Activated CD8-positive, alpha-beta T cell treated with anti-CD3 and anti-CD28 coated beads for 36 hours (primary cell): ENCODE measurements around the gene SLN. TPM values are rescaled to one million over a fixed set of nuclear protein-coding genes. Genes with fewer than 3 reads are reported as not detected.

ENCODE experiments used
- ATAC-seq: fragments of 200-7000 bp; cut with Tn5 transposase; one replicate; pipeline ENCODE4 v1.10.0; 2021; ENCODE audit warnings: mild to moderate bottlenecking, moderate library complexity
- CTCF ChIA-PET: fragments of 350-600 bp; sonication (Branson Sonifier 250); formaldehyde crosslinking; loops from one replicate; lab custom pipeline; 2021; ENCODE audit warnings: antibody characterized with exemption; lab: Charles Lee
- POLR2A ChIA-PET: fragments of 350-600 bp; sonication (Branson Sonifier 250); formaldehyde crosslinking; loops from one replicate; lab custom pipeline; 2021; ENCODE audit warnings: antibody characterized with exemption; lab: Charles Lee
- DNase-seq: peaks from one replicate; pipeline ENCODE4 v3.0.0-alpha.2; 2020
- H3K27ac Mint-ChIP-seq: one replicate; pipeline ENCODE4 v1.8.0; 2021; ENCODE audit warnings: mild to moderate bottlenecking, mixed read lengths
- H3K27me3 Mint-ChIP-seq: one replicate; pipeline ENCODE4 v1.8.0; 2021; ENCODE audit warnings: mixed read lengths
- H3K36me3 Mint-ChIP-seq: one replicate; pipeline ENCODE4 v1.8.0; 2021; ENCODE audit warnings: low read depth, mixed read lengths
- H3K4me1 Mint-ChIP-seq: one replicate; pipeline ENCODE4 v1.8.0; 2021; ENCODE audit warnings: low read depth, mixed read lengths
- H3K4me3 Mint-ChIP-seq: one replicate; pipeline ENCODE4 v1.8.0; 2021; ENCODE audit warnings: mild to moderate bottlenecking, moderate library complexity, mixed read lengths
- H3K9me3 Mint-ChIP-seq: one replicate; pipeline ENCODE4 v1.8.0; 2021; ENCODE audit warnings: mixed read lengths
- intact Hi-C: fragments of 100-400 bp; cut with micrococcal nuclease; formaldehyde crosslinking; loops from one replicate; pipeline ENCODE4 v1.10.0; 2022
- total RNA-seq, 2 experiments: library from RNA; stranded (reverse); gene quantifications; one replicate each; pipeline ENCODE4 v1.2.3, GENCODE V29; 2021
- TF ChIP-seq, protein P1 (sequence below): fragments of 200-600 bp; IDR thresholded peaks from one replicate; pipeline ENCODE4 v1.8.0; 2022; ENCODE audit warnings: antibody characterized with exemption, mild to moderate bottlenecking

Gene SLN
- total RNA-seq, 2 experiments from 2014 or later = not detected

DNA sequence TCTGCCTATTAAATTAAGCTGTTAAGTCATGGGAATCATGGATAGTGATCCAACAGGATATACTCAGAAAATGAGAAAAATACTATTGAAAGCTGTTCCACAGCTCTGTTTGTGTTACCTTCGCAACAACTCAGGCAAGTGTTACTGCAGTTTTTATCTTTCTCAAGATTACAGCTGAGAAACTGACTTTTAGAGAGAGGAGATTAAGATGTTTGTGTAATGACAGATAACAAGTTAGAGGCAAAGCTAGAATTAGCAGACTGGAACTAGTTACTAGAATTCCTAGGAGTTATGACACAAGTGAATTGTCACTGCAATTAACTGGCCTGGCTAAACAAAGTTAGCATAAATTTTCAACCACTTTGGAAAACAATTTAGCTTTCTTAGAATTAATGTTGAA lies 1.6 kb downstream of the SLN start:
- peaks cover 30% of the 10 kb centered on the region for H3K27me3 Mint-ChIP-seq

DNA sequence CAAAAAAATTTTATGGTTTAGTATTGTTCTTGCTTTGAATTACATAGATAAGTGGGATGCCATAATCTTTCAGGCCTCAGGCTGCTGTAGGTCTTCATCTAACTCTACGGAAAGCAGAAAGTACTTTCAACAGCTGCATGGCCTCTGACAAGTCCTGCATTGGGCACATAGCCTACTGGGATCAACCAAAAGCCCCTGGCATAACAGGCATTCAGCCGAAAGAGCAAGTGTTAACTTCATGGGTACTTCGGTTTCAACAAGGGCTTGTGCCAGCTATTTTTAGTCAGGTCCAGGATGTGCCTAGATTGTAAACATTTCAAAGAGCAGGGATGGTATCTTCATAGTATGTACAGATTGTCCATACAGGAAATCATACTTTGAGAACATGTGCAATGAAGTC lies 3.1 kb downstream of the SLN start:
- no peak overlapping the region for H3K27ac Mint-ChIP-seq
- CTCF ChIA-PET = no interaction called here

More for the DNA sequence above, 1.6 kb downstream of the SLN start:
- Mint-ChIP-seq H3K9me3 (no peaks in the 10 kb centered on the region), H3K4me1 (no peaks in the 10 kb centered on the region), H3K27ac (no peak overlapping the region), H3K36me3 (no peaks in the 10 kb centered on the region), H3K4me3 (no peak overlapping the region)
- POLR2A ChIA-PET = no interaction called here
- intact Hi-C loops = no loop called here
- CTCF ChIA-PET = interaction anchor here (0.7 to 1.0 kb wide), 2 partner anchors 18 to 27 kb away, joined by 3 read pairs; no protein-coding TSS in a partner anchor
- TF ChIP-seq, protein P1, sequence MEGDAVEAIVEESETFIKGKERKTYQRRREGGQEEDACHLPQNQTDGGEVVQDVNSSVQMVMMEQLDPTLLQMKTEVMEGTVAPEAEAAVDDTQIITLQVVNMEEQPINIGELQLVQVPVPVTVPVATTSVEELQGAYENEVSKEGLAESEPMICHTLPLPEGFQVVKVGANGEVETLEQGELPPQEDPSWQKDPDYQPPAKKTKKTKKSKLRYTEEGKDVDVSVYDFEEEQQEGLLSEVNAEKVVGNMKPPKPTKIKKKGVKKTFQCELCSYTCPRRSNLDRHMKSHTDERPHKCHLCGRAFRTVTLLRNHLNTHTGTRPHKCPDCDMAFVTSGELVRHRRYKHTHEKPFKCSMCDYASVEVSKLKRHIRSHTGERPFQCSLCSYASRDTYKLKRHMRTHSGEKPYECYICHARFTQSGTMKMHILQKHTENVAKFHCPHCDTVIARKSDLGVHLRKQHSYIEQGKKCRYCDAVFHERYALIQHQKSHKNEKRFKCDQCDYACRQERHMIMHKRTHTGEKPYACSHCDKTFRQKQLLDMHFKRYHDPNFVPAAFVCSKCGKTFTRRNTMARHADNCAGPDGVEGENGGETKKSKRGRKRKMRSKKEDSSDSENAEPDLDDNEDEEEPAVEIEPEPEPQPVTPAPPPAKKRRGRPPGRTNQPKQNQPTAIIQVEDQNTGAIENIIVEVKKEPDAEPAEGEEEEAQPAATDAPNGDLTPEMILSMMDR = no peak
- no peak for DNase-seq
- no peak for ATAC-seq

GRCh38 chr11:107707807-107708206 lies 4.0 kb downstream of the SLN start:
- intact Hi-C loops = no loop called here
- no peak for DNase-seq
- TF ChIP-seq, protein P1 = no peak
- CTCF ChIA-PET = no interaction called here
- Mint-ChIP-seq H3K4me3 (no peak overlapping the region), H3K27ac (no peak overlapping the region), H3K9me3 (no peaks in the 10 kb centered on the region), H3K4me1 (no peaks in the 10 kb centered on the region), H3K36me3 (no peaks in the 10 kb centered on the region), H3K27me3 (peaks cover 22% of the 10 kb centered on the region)
- ATAC-seq = no peak
- POLR2A ChIA-PET = interaction anchor here (1.0 kb wide), 1 partner anchor 121 kb away, joined by 3 read pairs; no protein-coding TSS in a partner anchor

More for the DNA sequence above, 3.1 kb downstream of the SLN start:
- TF ChIP-seq, protein P1 = no peak
- no peaks in the 10 kb centered on the region for H3K9me3 Mint-ChIP-seq
- no peak overlapping the region for H3K4me3 Mint-ChIP-seq
- H3K36me3 Mint-ChIP-seq = no peaks in the 10 kb centered on the region
- DNase-seq = no peak
- no peaks in the 10 kb centered on the region for H3K4me1 Mint-ChIP-seq
- POLR2A ChIA-PET = no interaction called here
- intact Hi-C loops = no loop called here
- H3K27me3 Mint-ChIP-seq = peaks cover 20% of the 10 kb centered on the region
- no peak for ATAC-seq

GRCh38 chr11:107707215-107707671 lies 4.6 kb downstream of the SLN start:
- ChIA-PET POLR2A (interaction anchor here (1.0 kb wide), 1 partner anchor 121 kb away, joined by 3 read pairs; no protein-coding TSS in a partner anchor), CTCF (interaction anchor here (1.4 kb wide), 1 partner anchor 34 kb away, joined by 3 read pairs; no protein-coding TSS in a partner anchor)
- Mint-ChIP-seq H3K27me3 (peaks cover 20% of the 10 kb centered on the region), H3K4me3 (no peak overlapping the region), H3K4me1 (no peaks in the 10 kb centered on the region), H3K9me3 (no peaks in the 10 kb centered on the region), H3K36me3 (no peaks in the 10 kb centered on the region), H3K27ac (no peak overlapping the region)
- no peak for DNase-seq
- TF ChIP-seq, protein P1 = no peak
- intact Hi-C loops = no loop called here
- ATAC-seq = no peak

DNA sequence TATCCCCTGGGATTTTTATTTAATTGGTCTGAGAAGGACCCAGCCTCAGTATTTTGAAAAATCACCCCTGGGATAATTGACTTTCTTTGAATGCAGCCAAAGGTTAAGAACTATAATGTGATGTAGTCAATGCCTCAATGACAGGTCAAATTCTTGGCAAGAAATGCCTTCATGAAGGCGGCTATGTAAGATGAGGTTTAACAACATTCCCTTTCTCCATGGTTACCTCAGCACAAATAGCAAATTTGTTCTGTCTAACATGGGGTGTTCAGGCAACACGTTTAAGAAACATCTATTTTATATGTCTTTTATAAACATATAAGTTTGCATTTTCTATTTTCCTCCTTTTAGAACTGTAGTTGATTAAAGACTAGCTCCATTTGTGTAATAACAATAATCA lies 5.3 kb downstream of the SLN start:
- H3K4me3 Mint-ChIP-seq = no peak overlapping the region
- ChIA-PET POLR2A (interaction anchor here (1.0 kb wide), 1 partner anchor 120 kb away, joined by 3 read pairs; no protein-coding TSS in a partner anchor), CTCF (interaction anchor here (1.4 kb wide), 1 partner anchor 35 kb away, joined by 3 read pairs; no protein-coding TSS in a partner anchor)
- TF ChIP-seq, protein P1 = no peak
- no peaks in the 10 kb centered on the region for H3K4me1 Mint-ChIP-seq
- H3K36me3 Mint-ChIP-seq = no peaks in the 10 kb centered on the region
- peaks cover 23% of the 10 kb centered on the region for H3K27me3 Mint-ChIP-seq
- H3K27ac Mint-ChIP-seq = no peak overlapping the region
- DNase-seq (no peak), ATAC-seq (no peak)
- H3K9me3 Mint-ChIP-seq = no peaks in the 10 kb centered on the region
- intact Hi-C loops = no loop called here
